ENCODE measurements around the gene PSMB1.
"Not testable (repeated sequence)": the region's sequence is repeated elsewhere in the genome, so short reads cannot be mapped to it uniquely, and the experiment has no call there.

Gene PSMB1

GRCh38 chr6:170502733-170503413, 50.2 kb downstream of the PSMB1 start:
- DNase-seq (ENCODE audit: low read depth) = not testable (repeated sequence)

- not testable (repeated sequence) for DNase-seq (ENCODE audit: low read depth)
Measured at GRCh38 chr6:170502268-170502667, 50.8 kb downstream of the PSMB1 start.

- no peak for DNase-seq (ENCODE audit: low read depth)
Measured at GRCh38 chr6:170500955-170501590, 52.0 kb downstream of the PSMB1 start.

- no peak for DNase-seq (ENCODE audit: low read depth)
Measured at GRCh38 chr6:170497841-170498301, 55.2 kb downstream of the PSMB1 start.

GRCh38 chr6:170493354-170493753, 59.8 kb downstream of the PSMB1 start:
- DNase-seq (ENCODE audit: low read depth) = no peak

GRCh38 chr6:170490259-170490658, 62.8 kb downstream of the PSMB1 start:
- no peak for DNase-seq (ENCODE audit: low read depth)

- DNase-seq (ENCODE audit: low read depth) = no peak
Measured at GRCh38 chr6:170489836-170490235, 63.3 kb downstream of the PSMB1 start.

- DNase-seq (ENCODE audit: low read depth) = no peak
Measured at GRCh38 chr6:170487707-170488329, 65.3 kb downstream of the PSMB1 start.

- no peak for DNase-seq (ENCODE audit: low read depth)
Measured at GRCh38 chr6:170485159-170485558, 67.9 kb downstream of the PSMB1 start.

Data from non-pigmented ciliary epithelial cell (primary cell).